ENCODE results near the gene SMIM33. TPM values are rescaled to one million over a fixed set of nuclear protein-coding genes. Genes with fewer than 3 reads are reported as not detected.
A peak's percentile ranks its signal among the peaks of the same experiment; 100 is the strongest.

Gene SMIM33
- total and polyA plus RNA-seq, 9 of the 15 experiments (the other 6 are each of a cell fraction or from before 2014, with no cell fraction given), result not detected

GRCh38 chr5:139446956-139447779 is 23.6 kb upstream of the SMIM33 start:
- no peaks in the 10 kb centered on the region for H4K20me1 ChIP-seq (replicated peaks; ENCODE audit: control insufficient read depth, insufficient read depth, low read length)
- ATAC-seq, result peak; percentile 65
- 46% methylated on average over 5 of the region's 5 CpGs for WGBS (ENCODE audit: insufficient coverage, low coverage, missing lambda C conversion rate)
- no peaks in the 10 kb centered on the region for H3K9me3 ChIP-seq (replicated peaks; ENCODE audit: control insufficient read depth, insufficient read depth, low read depth, low read length)
- no peak overlapping the region for H3K9ac ChIP-seq (ENCODE audit: insufficient read depth in 1 of 2, low read depth in 2 of 2, low read length in 2 of 2)
- DNase-seq (ENCODE audit: extremely low read depth in 1 of 4, low spot score in 3 of 4), result peak in 1 of 4 experiments; percentile 49
- H3K36me3 ChIP-seq (ENCODE audit: control insufficient read depth, insufficient read depth, low read length), result no peaks in the 10 kb centered on the region
- ChIA-PET CTCF (ENCODE audit: low intra/inter-chr PET ratio) (no interaction called here), POLR2A (interaction anchor here (0.6 kb wide), 2 partner anchors 34 to 151 kb away, joined by 3 read pairs; no protein-coding TSS in a partner anchor)
- peak; percentile 69 for FAIRE-seq
- TF ChIP-seq MED1 (CRISPR knock-in tag; IDR thresholded peaks at IDR 0.05; ENCODE audit: borderline replicate concordance) (no peak), PRPF4 (IDR thresholded peaks at IDR 0.05; ENCODE audit: insufficient read depth, low read depth, low read length, poor library complexity, severe bottlenecking) (no peak), NR2C2 (CRISPR knock-in tag; IDR thresholded peaks at IDR 0.05) (no peak), NR2C2 (tag; IDR thresholded peaks at IDR 0.05) (peak; percentile 44; the same call in 1 of the 2 replicates), SMARCE1 (IDR thresholded peaks at IDR 0.05) (peak; percentile 32; the same call in 1 of the 2 replicates), CREM (IDR thresholded peaks at IDR 0.05; ENCODE audit: low read depth) (0 out of 2 replicates have a peak, but pooled peaks have one; percentile 24), MEF2D (tag; conservative IDR thresholded peaks at IDR 0.05; ENCODE audit: low read depth) (peak; percentile 85), FOSL1 (tag; conservative IDR thresholded peaks at IDR 0.05) (peak; percentile 80), CEBPG (CRISPR knock-in tag; IDR thresholded peaks at IDR 0.05) (no peak), CEBPG (tag; conservative IDR thresholded peaks at IDR 0.05 in 1 of 2, IDR thresholded peaks at IDR 0.05 in 1 of 2) (0 out of 4 replicates have a peak, but pooled peaks of 1 of the 2 experiments have one; percentile 11), HMBOX1 (IDR thresholded peaks at IDR 0.05) (peak; percentile 77; the same call in 1 of the 2 replicates), ATF7 (IDR thresholded peaks at IDR 0.05) (peak; percentile 36; the same call in 1 of the 2 replicates), MEF2A (IDR thresholded peaks at IDR 0.05; ENCODE audit: control insufficient read depth, low read depth, low read length) (peak; percentile 81; the same call in 1 of the 2 replicates), HMGN3 (IDR thresholded peaks at IDR 0.05; ENCODE audit: borderline replicate concordance, extremely low read depth, insufficient read length, low read depth, low read length) (no peak), JUND (IDR thresholded peaks at IDR 0.05; ENCODE audit: borderline replicate concordance, low read depth, low read length) (peak; percentile 6; the same call in 1 of the 2 replicates), JUND (tag; IDR thresholded peaks at IDR 0.05; ENCODE audit: borderline replicate concordance, low read depth, low read length) (peak; percentile 49; the same call in 2 of the 3 replicates), VEZF1 (CRISPR knock-in tag; IDR thresholded peaks at IDR 0.05) (0 out of 2 replicates have a peak, but pooled peaks have one; percentile 17), TRIM24 (IDR thresholded peaks at IDR 0.05) (no peak)
- H3K79me2 ChIP-seq (ENCODE audit: control insufficient read depth, insufficient read depth, low read length), result no peaks in the 10 kb centered on the region
- BruUV-seq (replicated peaks), result no TSS peak
- H3K27ac ChIP-seq (ENCODE audit: extremely low read depth, low read depth, low read length), result no peak overlapping the region
- H3K27me3 ChIP-seq (ENCODE audit: control insufficient read depth in 2 of 2, insufficient read depth in 2 of 2, low read length in 2 of 2), result no peaks in the 10 kb centered on the region
- no peak overlapping the region for H3K4me3 ChIP-seq
- H2AFZ ChIP-seq (ENCODE audit: low read depth, low read length), result peak overlapping the region; percentile 25; the same call in 1 of the 2 replicates
- H3K9me1 ChIP-seq (ENCODE audit: control insufficient read depth, insufficient read depth, low read length), result no peaks in the 10 kb centered on the region
- intact Hi-C loops (cut with micrococcal nuclease) (no loop called here), in situ Hi-C loops (cut with MboI) (no loop called here)
- H3K4me2 ChIP-seq (ENCODE audit: insufficient read depth, low read length), result no peak overlapping the region; the same call in 1 of the 2 replicates
- H3K4me1 ChIP-seq (replicated peaks in 1 of 2; ENCODE audit: control insufficient read depth in 2 of 2, insufficient read depth in 2 of 2, low read length in 2 of 2), result peaks cover 0 to 11% of the 10 kb centered on the region in 2 experiments; a peak in 3 of 5 replicates

Measured in K562 (cell line).